B cell (primary cell): ENCODE results near the gene SLAIN2. TPM values are rescaled to one million over a fixed set of nuclear protein-coding genes. Genes with fewer than 3 reads are reported as not detected.

Source experiments
- ATAC-seq: fragments of 200-7000 bp; cut with Tn5 transposase; one replicate; pipeline ENCODE4 v1.10.0; 2021; ENCODE audit warnings: low read depth, mild to moderate bottlenecking, moderate number of reproducible peaks, moderate library complexity
- CTCF ChIA-PET: fragments of 350-600 bp; sonication (Branson Sonifier 250); formaldehyde crosslinking; loops from one replicate; lab custom pipeline; 2021; ENCODE audit warnings: antibody characterized with exemption, inconsistent platforms; lab: Charles Lee
- POLR2A ChIA-PET: fragments of 350-600 bp; sonication (Branson Sonifier 250); formaldehyde crosslinking; loops from one replicate; lab custom pipeline; 2021; ENCODE audit warnings: antibody characterized with exemption; lab: Charles Lee
- DNase-seq: peaks from one replicate; pipeline ENCODE4 v3.0.0; 2013
- H2AFZ ChIP-seq: 2 replicates; pipeline ENCODE4 v1.6.1; 2012; ENCODE audit warnings: mild to moderate bottlenecking, low read depth, low read length; ENCODE audit not compliant: insufficient read depth, poor library complexity, severe bottlenecking
- H3K27ac ChIP-seq, 2 donors: 1 replicate in 1 of 2; 2 replicates in 1 of 2; pipeline ENCODE4 v1.5.1; 2012 to 2013; ENCODE audit warnings: low read length in 2 of 2, mild to moderate bottlenecking in 2 of 2, moderate library complexity in 1 of 2
- H3K27me3 ChIP-seq, 4 experiments: fragments of 200-600 bp in 1 of 4; sonication (generic) in 1 of 4; replicated peaks in 1 of 4; 1 replicate in 2 of 4; 2 replicates in 2 of 4; pipeline versions ENCODE4 v1.6.1 to v1.7.0; 2013 to 2016; ENCODE audit warnings: low read length in 3 of 4, mild to moderate bottlenecking in 2 of 4, mixed read lengths in 1 of 4, moderate library complexity in 1 of 4; ENCODE audit not compliant: insufficient read depth in 4 of 4, control insufficient read depth in 3 of 4; ENCODE audit errors: control extremely low read depth in 1 of 4
- H3K36me3 ChIP-seq, 2 experiments: replicated peaks in 1 of 2; 1 replicate in 1 of 2; 2 replicates in 1 of 2; pipeline versions ENCODE4 v1.6.1 to v1.7.1; 2013; ENCODE audit warnings: low read length in 1 of 2; ENCODE audit not compliant: insufficient read depth in 2 of 2, control insufficient read depth in 1 of 2; ENCODE audit errors: control extremely low read depth in 1 of 2, extremely low read depth in 1 of 2
- H3K4me1 ChIP-seq, 2 donors: fragments of 200-600 bp in 1 of 2; sonication (generic) in 1 of 2; 1 replicate in 1 of 2; 2 replicates in 1 of 2; pipeline versions ENCODE4 v1.5.1 to v1.6.1; 2013 to 2017; ENCODE audit warnings: low read length in 2 of 2; ENCODE audit not compliant: control insufficient read depth in 2 of 2, insufficient read depth in 2 of 2
- H3K4me2 ChIP-seq: replicated peaks from 2 replicates; pipeline ENCODE3; 2012; ENCODE audit warnings: mild to moderate bottlenecking, low read depth, low read length; ENCODE audit not compliant: poor library complexity, severe bottlenecking
- H3K4me3 ChIP-seq, 5 experiments: fragments of 200-600 bp in 1 of 5; sonication (generic) in 1 of 5; 1 replicate in 3 of 5; 2 replicates in 2 of 5; pipeline versions ENCODE4 v1.5.1 to v1.7.0; 2011 to 2016; ENCODE audit warnings: low read length in 4 of 5, mild to moderate bottlenecking in 4 of 5, low read depth in 2 of 5, control low read depth in 1 of 5, moderate library complexity in 1 of 5; ENCODE audit not compliant: insufficient read depth in 1 of 5; ENCODE audit errors: control extremely low read depth in 1 of 5, extremely low read depth in 1 of 5
- H3K79me2 ChIP-seq: fragments of 200-600 bp; sonication (generic); one replicate; pipeline ENCODE4 v1.6.0; 2016; ENCODE audit warnings: low read length; ENCODE audit not compliant: control insufficient read depth, insufficient read depth
- H3K9ac ChIP-seq: fragments of 200-600 bp; sonication (generic); 2 replicates; pipeline ENCODE4 v1.6.1; 2017; ENCODE audit warnings: mild to moderate bottlenecking, low read length, moderate library complexity
- H3K9me3 ChIP-seq, 3 donors: one replicate each; pipeline versions ENCODE4 v1.6.1 to v1.7.1; 2013; ENCODE audit warnings: low read length in 2 of 3; ENCODE audit not compliant: control insufficient read depth in 2 of 3, insufficient read depth in 1 of 3; ENCODE audit errors: control extremely low read depth in 1 of 3
- H4K20me1 ChIP-seq: 2 replicates; pipeline ENCODE4 v1.6.0; 2012; ENCODE audit warnings: mild to moderate bottlenecking, low read length; ENCODE audit not compliant: insufficient read depth, control insufficient read depth, poor library complexity, severe bottlenecking
- H3K27ac Mint-ChIP-seq: one replicate; pipeline ENCODE4 v1.8.0; 2021; ENCODE audit warnings: mixed read lengths
- H3K27me3 Mint-ChIP-seq: one replicate; pipeline ENCODE4 v1.8.0; 2021; ENCODE audit warnings: mixed read lengths
- H3K4me1 Mint-ChIP-seq: one replicate; pipeline ENCODE4 v1.8.0; 2021; ENCODE audit warnings: mixed read lengths
- H3K4me3 Mint-ChIP-seq: one replicate; pipeline ENCODE4 v1.8.0; 2021; ENCODE audit warnings: mixed read lengths
- H3K9me3 Mint-ChIP-seq: one replicate; pipeline ENCODE4 v1.8.0; 2022; ENCODE audit warnings: mixed read lengths; ENCODE audit not compliant: insufficient read depth
- CTCF ChIP-seq: fragments of 200-600 bp; IDR thresholded peaks from one replicate; pipeline ENCODE4 v1.8.0; 2022; ENCODE audit warnings: antibody characterized with exemption, mild to moderate bottlenecking
- EZH2 ChIP-seq: IDR thresholded peaks from 2 replicates; pipeline ENCODE4 v1.6.1; 2012; ENCODE audit warnings: borderline replicate concordance, low read depth, mild to moderate bottlenecking, moderate library complexity, low read length; ENCODE audit not compliant: insufficient read depth, poor library complexity, severe bottlenecking
- whole genome bisulfite sequencing: methylation state at CpG from one replicate; pipeline ENCODE4 v1.1.5; 2013; ENCODE audit warnings: missing lambda C conversion rate; ENCODE audit not compliant: insufficient coverage; 5-methylcytosine and 5-hydroxymethylcytosine counted together
- intact Hi-C: fragments of 100-400 bp; cut with micrococcal nuclease; formaldehyde crosslinking; loops from one replicate; pipeline ENCODE4 v1.10.0; 2022
- polyA plus RNA-seq: library from polyadenylated mRNA; depleted of rRNA; stranded (reverse); fragments of >200 nt; gene quantifications from 2 replicates; pipeline ENCODE4 v1.2.3, GENCODE V29; 2012
- total RNA-seq, 2 donors: library from RNA; stranded (reverse); fragments of 120-200 nt in 1 of 2; gene quantifications; 1 replicate in 1 of 2; 2 replicates in 1 of 2; pipeline versions ENCODE4 v1.2.3 to v1.2.4, GENCODE V29; 2013 to 2022

SLAIN2 gene
- total and polyA plus RNA-seq, 2 donors (not counting 1 experiment from before 2014, with no cell fraction given) = 19.7 to 69.1 TPM

DNA sequence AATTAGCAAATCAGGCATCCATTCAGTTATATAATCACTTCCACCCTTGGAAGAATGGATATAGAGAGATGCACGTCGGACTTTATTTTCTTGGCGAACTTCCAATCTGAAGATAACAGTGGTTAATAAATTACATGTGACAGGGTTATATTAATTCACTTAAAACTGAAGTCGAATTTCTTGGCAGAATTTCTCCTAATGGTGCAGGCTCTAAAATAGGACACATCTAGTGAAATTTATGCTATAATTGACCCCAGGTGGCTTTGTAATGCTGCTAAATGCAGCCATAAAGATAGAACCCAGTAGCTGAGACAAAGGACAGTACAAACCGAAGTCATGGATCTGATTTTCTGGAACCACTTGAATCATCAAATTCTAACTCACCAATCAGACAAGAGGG lies 121.0 kb downstream of the SLAIN2 start:
- H3K9me3 Mint-ChIP-seq = peaks cover 8% of the 10 kb centered on the region
- POLR2A ChIA-PET = no interaction called here
- H3K27me3 Mint-ChIP-seq = no peaks in the 10 kb centered on the region

DNA sequence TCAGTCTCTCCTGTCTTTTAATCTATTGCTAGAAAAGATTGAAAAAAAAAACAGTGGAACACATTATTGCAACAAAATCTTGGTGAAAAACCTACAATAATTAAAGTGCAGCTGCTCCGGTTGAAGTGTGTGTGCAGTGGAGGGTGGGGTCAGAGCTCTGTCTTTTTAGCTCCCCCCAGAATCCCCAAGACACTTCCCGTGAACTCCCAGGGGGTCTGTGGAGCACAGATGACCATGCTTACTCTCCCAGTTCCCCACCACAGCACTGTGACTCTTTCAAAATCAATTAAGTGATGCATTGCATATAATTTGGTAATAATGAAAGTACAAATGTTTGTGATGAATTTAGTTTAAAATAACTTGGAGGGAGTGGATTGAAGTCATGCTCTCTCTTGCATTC lies 126.1 kb downstream of the SLAIN2 start:
- H3K79me2 ChIP-seq = no peaks in the 10 kb centered on the region
- ATAC-seq = no peak
- no peak overlapping the region for H2AFZ ChIP-seq
- H3K4me1 ChIP-seq = peaks cover 0 to 3% of the 10 kb centered on the region in 2 donors
- Mint-ChIP-seq H3K4me3 (no peak overlapping the region), H3K27ac (no peak overlapping the region), H3K4me1 (no peaks in the 10 kb centered on the region), H3K27me3 (no peaks in the 10 kb centered on the region), H3K9me3 (peaks cover 8% of the 10 kb centered on the region)
- intact Hi-C loops = no loop called here
- ChIA-PET POLR2A (no interaction called here), CTCF (no interaction called here)
- WGBS = no CpG with 5 or more reads among the region's 2 CpGs
- H3K27ac ChIP-seq = no peak overlapping the region
- no peaks in the 10 kb centered on the region for H3K36me3 ChIP-seq
- H4K20me1 ChIP-seq = no peaks in the 10 kb centered on the region
- H3K9ac ChIP-seq = no peak overlapping the region
- H3K4me3 ChIP-seq = no peak overlapping the region
- no peak overlapping the region for H3K4me2 ChIP-seq
- DNase-seq = no peak
- H3K9me3 ChIP-seq = no peaks in the 10 kb centered on the region
- TF ChIP-seq EZH2 (no peak), CTCF (no peak)
- H3K27me3 ChIP-seq = peaks cover 0 to 3% (median 0%) of the 10 kb centered on the region in 4 experiments

More for the DNA sequence above, 121.0 kb downstream of the SLAIN2 start:
- no CpG with 5 or more reads among the region's 5 CpGs for WGBS
- Mint-ChIP-seq H3K4me3 (no peak overlapping the region), H3K4me1 (no peaks in the 10 kb centered on the region), H3K27ac (no peak overlapping the region)
- no peak overlapping the region for H3K4me3 ChIP-seq
- intact Hi-C loops = no loop called here
- no peak overlapping the region for H2AFZ ChIP-seq
- no peaks in the 10 kb centered on the region for H3K79me2 ChIP-seq
- H3K27ac ChIP-seq = no peak overlapping the region
- no peaks in the 10 kb centered on the region for H3K36me3 ChIP-seq
- H3K27me3 ChIP-seq = peaks cover 0 to 3% (median 0%) of the 10 kb centered on the region in 4 experiments
- peaks cover 0 to 5% (median 0%) of the 10 kb centered on the region in 3 donors for H3K9me3 ChIP-seq
- DNase-seq (no peak), ATAC-seq (no peak)
- no peak overlapping the region for H3K4me2 ChIP-seq
- H3K9ac ChIP-seq = no peak overlapping the region
- no peak for TF ChIP-seq CTCF
- TF ChIP-seq EZH2 = no peak
- H4K20me1 ChIP-seq = no peaks in the 10 kb centered on the region
- CTCF ChIA-PET = no interaction called here
- peaks cover 0 to under 1% of the 10 kb centered on the region in 2 donors for H3K4me1 ChIP-seq
